GM12875 (cell line): Measurements from ENCODE around the gene SERGEF.

Experiments used
- H3K4me3 ChIP-seq: one replicate; pipeline ENCODE4 v1.5.1; 2011; ENCODE audit warnings: low read depth, low read length, control low read depth
- CTCF ChIP-seq: IDR thresholded peaks from 2 replicates; pipeline ENCODE4 v1.5.1; 2011; ENCODE audit warnings: low read depth, mild to moderate bottlenecking, control low read depth, inconsistent platforms, low read length, moderate library complexity, borderline replicate concordance; ENCODE audit not compliant: insufficient read depth

Gene SERGEF

GRCh38 chr11:17775035-17775348 lies 237.9 kb downstream of the SERGEF start:
- H3K4me3 ChIP-seq, result no peak overlapping the region
- TF ChIP-seq CTCF, result no peak

- H3K4me3 ChIP-seq, result no peak overlapping the region
- TF ChIP-seq CTCF, result no peak
These were observed 238.4 kb downstream of the SERGEF start for GRCh38 chr11:17774232-17775034.

- TF ChIP-seq CTCF, result no peak
These were observed 239.2 kb downstream of the SERGEF start for GRCh38 chr11:17773674-17774073.

GRCh38 chr11:17772704-17773600 lies 239.9 kb downstream of the SERGEF start:
- TF ChIP-seq CTCF, result no peak
- H3K4me3 ChIP-seq, result no peak overlapping the region

More at GRCh38 chr11:17773674-17774073, 239.2 kb downstream of the SERGEF start:
- no peak overlapping the region for H3K4me3 ChIP-seq

- H3K4me3 ChIP-seq, result no peak overlapping the region
- TF ChIP-seq CTCF, result no peak
These were observed 240.9 kb downstream of the SERGEF start for GRCh38 chr11:17771841-17772401.

- no peak for TF ChIP-seq CTCF
- no peak overlapping the region for H3K4me3 ChIP-seq
These were observed 241.4 kb downstream of the SERGEF start for GRCh38 chr11:17771415-17771814.
